Lower leg skin (tissue), 4 donors: ENCODE results near the gene ZNF665. TPM values are rescaled to one million over a fixed set of nuclear protein-coding genes. Genes with fewer than 3 reads are reported as not detected.
"Not testable (repeated sequence)": the region's sequence is repeated elsewhere in the genome, so short reads cannot be mapped to it uniquely, and the experiment has no call there.

Experiments used
- DNase-seq, 2 donors: peaks; one replicate each; pipeline ENCODE4 v3.0.0-alpha.2; 2019; ENCODE audit warnings: low spot score in 2 of 2
- H3K4me3 ChIP-seq: fragments of 200-600 bp; sonication (generic); 2 replicates; pipeline ENCODE4 v1.5.1; 2017; ENCODE audit warnings: mild to moderate bottlenecking, low read depth; ENCODE audit not compliant: poor library complexity, severe bottlenecking
- CTCF ChIP-seq, 3 donors: fragments of 450-650 bp; IDR thresholded peaks; one replicate each; pipeline ENCODE4 v1.5.1; 2016; ENCODE audit warnings: antibody characterized with exemption in 3 of 3, mild to moderate bottlenecking in 3 of 3, moderate library complexity in 2 of 3
- POLR2A ChIP-seq, 2 donors: fragments of 450-650 bp; IDR thresholded peaks; one replicate each; pipeline ENCODE4 v1.6.1; 2016 to 2017; ENCODE audit warnings: antibody characterized with exemption in 2 of 2, mild to moderate bottlenecking in 1 of 2, moderate library complexity in 1 of 2
- WGBS, 2 donors: methylation state at CpG; one replicate each; pipeline ENCODE4 v1.1.5; 2018; 5-methylcytosine and 5-hydroxymethylcytosine counted together
- intact Hi-C: fragments of 100-400 bp; cut with DNase I; formaldehyde crosslinking; loops from one replicate; pipeline ENCODE4 v1.15.0; 2023; ENCODE audit warnings: low total_unique reads
- total RNA-seq, 4 donors: library from RNA; depleted of rRNA; stranded (reverse); fragments of >200 nt; gene quantifications; one replicate each; pipeline ENCODE4 v1.1.0, GENCODE V29; 2016

Gene ZNF665
- total RNA-seq, 4 donors from 2014 or later = 2.4 to 4.9 (median 3.4) TPM

GRCh38 chr19:53136432-53136831, 56.7 kb downstream of the ZNF665 start:
- H3K4me3 ChIP-seq = no peak overlapping the region
- TF ChIP-seq CTCF (IDR thresholded peaks at IDR 0.05) = no peak
- no peak for TF ChIP-seq POLR2A (IDR thresholded peaks at IDR 0.05)
- WGBS, 2 donors = 80 to 81% methylated on average over 3 of the region's 3 CpGs
- DNase-seq = no peak
- intact Hi-C loops = no loop called here

GRCh38 chr19:53132141-53132991, 60.8 kb downstream of the ZNF665 start, which contains the start of gene ZNF415:
ZNF415 (minus strand) TSS chr19:53132910; CDS start chr19:53122676, 10,234 bp downstream.
- DNase-seq = peak; percentile 51 to 91
- H3K4me3 ChIP-seq = peak within 1 kb of the TSS; percentile 36
- intact Hi-C loops = no loop called here
- TF ChIP-seq CTCF (IDR thresholded peaks at IDR 0.05) (no peak), POLR2A (IDR thresholded peaks at IDR 0.05) (no peak)
- WGBS, 2 donors = 3 to 6% methylated on average over 46 to 51 of the region's 51 CpGs

- no peak for DNase-seq
- intact Hi-C loops = no loop called here
- 28 to 35% methylated on average over 6 of the region's 6 CpGs for WGBS, 2 donors
- no peak for TF ChIP-seq CTCF (IDR thresholded peaks at IDR 0.05)
- no peak for TF ChIP-seq POLR2A (IDR thresholded peaks at IDR 0.05)
- no peak overlapping the region for H3K4me3 ChIP-seq
These were observed 61.4 kb downstream of the ZNF665 start for GRCh38 chr19:53131727-53132126.

GRCh38 chr19:53131085-53131590, 62.0 kb downstream of the ZNF665 start:
- TF ChIP-seq CTCF (IDR thresholded peaks at IDR 0.05) (no peak), POLR2A (IDR thresholded peaks at IDR 0.05) (no peak)
- intact Hi-C loops = no loop called here
- 76 to 92% methylated on average over 4 of the region's 4 CpGs for WGBS, 2 donors
- H3K4me3 ChIP-seq = no peak overlapping the region
- no peak for DNase-seq

- intact Hi-C loops = no loop called here
- TF ChIP-seq CTCF (IDR thresholded peaks at IDR 0.05) (no peak), POLR2A (IDR thresholded peaks at IDR 0.05) (no peak)
- no peak for DNase-seq
- 77 to 79% methylated on average over 7 of the region's 7 CpGs for WGBS, 2 donors
- no peak overlapping the region for H3K4me3 ChIP-seq
These were observed 62.7 kb downstream of the ZNF665 start for GRCh38 chr19:53130506-53130905.

GRCh38 chr19:53126733-53127526, 66.2 kb downstream of the ZNF665 start:
- DNase-seq, H3K4me3 ChIP-seq, intact Hi-C loops: not testable (repeated sequence)
- 69 to 86% methylated on average over 9 of the region's 15 CpGs for WGBS, 2 donors
